ENCODE measurements around the gene COBLL1. TPM values are rescaled to one million over a fixed set of nuclear protein-coding genes. Genes with fewer than 3 reads are reported as not detected.

COBLL1 gene
- polyA plus RNA-seq, 1 donor (not counting 4 experiments of a cell fraction or from before 2014, with no cell fraction given), result 14.9 TPM

DNA sequence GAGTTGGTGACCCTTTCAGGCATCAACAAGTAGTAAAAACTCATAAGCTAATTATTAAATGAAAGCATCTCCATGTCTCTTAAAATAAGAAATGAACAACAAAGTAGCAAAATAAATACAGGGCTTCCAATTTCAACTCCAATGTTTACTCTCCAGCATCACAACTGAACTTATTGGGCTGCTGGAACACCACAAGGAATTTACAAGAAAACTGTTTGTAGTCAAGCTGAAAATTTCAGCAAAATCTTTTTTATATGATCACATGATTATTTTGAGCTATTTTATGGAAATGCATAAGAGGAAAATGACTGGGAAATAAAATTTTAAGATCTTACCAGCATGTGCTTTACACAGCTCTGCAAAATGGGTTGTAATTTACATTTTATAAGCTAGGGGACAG is 28.1 kb downstream of the COBLL1 start:
- no peaks in the 10 kb centered on the region for H3K4me1 ChIP-seq (ENCODE audit: control insufficient read depth, extremely low read depth, insufficient read depth, low read length)
- H3K4me2 ChIP-seq (ENCODE audit: control insufficient read depth, extremely low read depth, insufficient read depth, low read depth, low read length), result no peak overlapping the region
- H3K9me1 ChIP-seq (ENCODE audit: control insufficient read depth, extremely low read depth, insufficient read depth, low read length), result no peaks in the 10 kb centered on the region
- no peaks in the 10 kb centered on the region for H3K9me3 ChIP-seq (ENCODE audit: control insufficient read depth, low read depth, low read length)
- FAIRE-seq (no peak), DNase-seq (ENCODE audit: low read depth, low spot score) (no peak)
- H3K27ac ChIP-seq (ENCODE audit: control insufficient read depth, insufficient read depth, low read length), result no peak overlapping the region
- H3K36me3 ChIP-seq (ENCODE audit: control insufficient read depth in 2 of 2, extremely low read depth in 1 of 2, insufficient read depth in 2 of 2, low read length in 2 of 2), result no peaks in the 10 kb centered on the region
- H2AFZ ChIP-seq (ENCODE audit: control insufficient read depth, low read length), result no peak overlapping the region
- H3K27me3 ChIP-seq (ENCODE audit: control insufficient read depth, extremely low read depth, insufficient read depth, low read length), result no peaks in the 10 kb centered on the region
- dilution Hi-C loops (cut with MboI; ENCODE audit: extremely low pct_ligation_motif_present, low sequenced_read_pairs), result no loop called here
- peaks cover 5% of the 10 kb centered on the region for H3K79me2 ChIP-seq (ENCODE audit: control insufficient read depth, insufficient read depth, low read length)
- TF ChIP-seq, protein P1, sequence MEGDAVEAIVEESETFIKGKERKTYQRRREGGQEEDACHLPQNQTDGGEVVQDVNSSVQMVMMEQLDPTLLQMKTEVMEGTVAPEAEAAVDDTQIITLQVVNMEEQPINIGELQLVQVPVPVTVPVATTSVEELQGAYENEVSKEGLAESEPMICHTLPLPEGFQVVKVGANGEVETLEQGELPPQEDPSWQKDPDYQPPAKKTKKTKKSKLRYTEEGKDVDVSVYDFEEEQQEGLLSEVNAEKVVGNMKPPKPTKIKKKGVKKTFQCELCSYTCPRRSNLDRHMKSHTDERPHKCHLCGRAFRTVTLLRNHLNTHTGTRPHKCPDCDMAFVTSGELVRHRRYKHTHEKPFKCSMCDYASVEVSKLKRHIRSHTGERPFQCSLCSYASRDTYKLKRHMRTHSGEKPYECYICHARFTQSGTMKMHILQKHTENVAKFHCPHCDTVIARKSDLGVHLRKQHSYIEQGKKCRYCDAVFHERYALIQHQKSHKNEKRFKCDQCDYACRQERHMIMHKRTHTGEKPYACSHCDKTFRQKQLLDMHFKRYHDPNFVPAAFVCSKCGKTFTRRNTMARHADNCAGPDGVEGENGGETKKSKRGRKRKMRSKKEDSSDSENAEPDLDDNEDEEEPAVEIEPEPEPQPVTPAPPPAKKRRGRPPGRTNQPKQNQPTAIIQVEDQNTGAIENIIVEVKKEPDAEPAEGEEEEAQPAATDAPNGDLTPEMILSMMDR (optimal IDR thresholded peaks at IDR 0.05 in 1 of 3, IDR thresholded peaks at IDR 0.05 in 1 of 3, conservative IDR thresholded peaks at IDR 0.05 in 1 of 3; ENCODE audit: extremely low read depth in 1 of 3, insufficient read depth in 2 of 3, low read length in 3 of 3), result no peak
- TF ChIP-seq EZH2 (IDR thresholded peaks at IDR 0.05; ENCODE audit: low read length), result no peak
- no peaks in the 10 kb centered on the region for H4K20me1 ChIP-seq (ENCODE audit: control insufficient read depth, extremely low read depth, insufficient read depth, low read length)
- no peak overlapping the region for H3K4me3 ChIP-seq (ENCODE audit: control insufficient read depth in 2 of 3, extremely low read depth in 1 of 3, insufficient read depth in 2 of 3, low read depth in 1 of 3, low read length in 3 of 3)
- H3K9ac ChIP-seq (ENCODE audit: control insufficient read depth, extremely low read depth, insufficient read depth, low read length), result no peak overlapping the region

DNA sequence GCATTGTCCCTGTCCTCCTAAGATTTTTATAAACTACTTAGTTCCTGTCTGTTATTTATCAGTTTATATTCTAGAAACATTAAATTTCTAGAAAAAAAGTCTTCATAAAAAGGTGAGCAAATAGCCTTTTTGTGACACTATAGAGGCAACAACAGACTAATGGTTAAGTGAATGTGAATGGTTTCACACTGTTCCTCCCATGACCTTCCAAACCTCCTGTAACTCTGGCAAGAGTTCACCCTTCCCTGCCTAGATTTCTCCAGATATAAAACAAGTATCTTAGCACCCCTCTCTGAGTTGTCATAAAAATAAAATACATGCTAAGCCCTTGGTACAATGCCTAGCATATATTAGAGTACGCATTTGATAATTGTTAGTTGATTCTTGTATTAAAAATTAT is 29.2 kb downstream of the COBLL1 start:
- DNase-seq (ENCODE audit: low read depth, low spot score), result no peak
- Histone ChIP-seq H3K9ac (ENCODE audit: control insufficient read depth, extremely low read depth, insufficient read depth, low read length) (no peak overlapping the region), H3K9me1 (ENCODE audit: control insufficient read depth, extremely low read depth, insufficient read depth, low read length) (no peaks in the 10 kb centered on the region), H3K27ac (ENCODE audit: control insufficient read depth, insufficient read depth, low read length) (no peak overlapping the region), H3K4me3 (ENCODE audit: control insufficient read depth in 2 of 3, extremely low read depth in 1 of 3, insufficient read depth in 2 of 3, low read depth in 1 of 3, low read length in 3 of 3) (no peak overlapping the region), H3K79me2 (ENCODE audit: control insufficient read depth, insufficient read depth, low read length) (peaks cover 4% of the 10 kb centered on the region), H3K4me1 (ENCODE audit: control insufficient read depth, extremely low read depth, insufficient read depth, low read length) (no peaks in the 10 kb centered on the region), H3K9me3 (ENCODE audit: control insufficient read depth, low read depth, low read length) (no peaks in the 10 kb centered on the region), H3K4me2 (ENCODE audit: control insufficient read depth, extremely low read depth, insufficient read depth, low read depth, low read length) (no peak overlapping the region), H3K27me3 (ENCODE audit: control insufficient read depth, extremely low read depth, insufficient read depth, low read length) (no peaks in the 10 kb centered on the region), H3K36me3 (ENCODE audit: control insufficient read depth in 2 of 2, extremely low read depth in 1 of 2, insufficient read depth in 2 of 2, low read length in 2 of 2) (no peaks in the 10 kb centered on the region), H2AFZ (ENCODE audit: control insufficient read depth, low read length) (no peak overlapping the region), H4K20me1 (ENCODE audit: control insufficient read depth, extremely low read depth, insufficient read depth, low read length) (no peaks in the 10 kb centered on the region)
- FAIRE-seq, result no peak
- no peak for TF ChIP-seq EZH2 (IDR thresholded peaks at IDR 0.05; ENCODE audit: low read length)
- TF ChIP-seq, protein P1 (optimal IDR thresholded peaks at IDR 0.05 in 1 of 3, IDR thresholded peaks at IDR 0.05 in 1 of 3, conservative IDR thresholded peaks at IDR 0.05 in 1 of 3; ENCODE audit: extremely low read depth in 1 of 3, insufficient read depth in 2 of 3, low read length in 3 of 3), result no peak
- dilution Hi-C loops (cut with MboI; ENCODE audit: extremely low pct_ligation_motif_present, low sequenced_read_pairs), result no loop called here
